HG03060 (cell line): ENCODE measurements around the gene PPT2.
"Not testable (repeated sequence)": the region's sequence is repeated elsewhere in the genome, so short reads cannot be mapped to it uniquely, and the experiment has no call there.

Experiments used
- ATAC-seq: cut with Tn5 transposase; IDR thresholded peaks from one replicate; pipeline ENCODE4 v1.9.1; 2021; ENCODE audit warnings: low read depth, moderate number of reproducible peaks; ENCODE audit not compliant: unreplicated experiment

The PPT2 gene

GRCh38 chr6:32175322-32175710 lies 21.4 kb downstream of the PPT2 start:
- no peak for ATAC-seq

GRCh38 chr6:32175711-32176475 lies 22.0 kb downstream of the PPT2 start, which contains the start of gene AGPAT1:
TSS of gene AGPAT1 (minus strand) at chr6:32176084. CDS start at chr6:32171496, 4,588 bp downstream.
- no peak for ATAC-seq

GRCh38 chr6:32176476-32177182 lies 22.7 kb downstream of the PPT2 start:
- no peak for ATAC-seq

- no peak for ATAC-seq
Measured at GRCh38 chr6:32177183-32177787, 23.3 kb downstream of the PPT2 start.

DNA sequence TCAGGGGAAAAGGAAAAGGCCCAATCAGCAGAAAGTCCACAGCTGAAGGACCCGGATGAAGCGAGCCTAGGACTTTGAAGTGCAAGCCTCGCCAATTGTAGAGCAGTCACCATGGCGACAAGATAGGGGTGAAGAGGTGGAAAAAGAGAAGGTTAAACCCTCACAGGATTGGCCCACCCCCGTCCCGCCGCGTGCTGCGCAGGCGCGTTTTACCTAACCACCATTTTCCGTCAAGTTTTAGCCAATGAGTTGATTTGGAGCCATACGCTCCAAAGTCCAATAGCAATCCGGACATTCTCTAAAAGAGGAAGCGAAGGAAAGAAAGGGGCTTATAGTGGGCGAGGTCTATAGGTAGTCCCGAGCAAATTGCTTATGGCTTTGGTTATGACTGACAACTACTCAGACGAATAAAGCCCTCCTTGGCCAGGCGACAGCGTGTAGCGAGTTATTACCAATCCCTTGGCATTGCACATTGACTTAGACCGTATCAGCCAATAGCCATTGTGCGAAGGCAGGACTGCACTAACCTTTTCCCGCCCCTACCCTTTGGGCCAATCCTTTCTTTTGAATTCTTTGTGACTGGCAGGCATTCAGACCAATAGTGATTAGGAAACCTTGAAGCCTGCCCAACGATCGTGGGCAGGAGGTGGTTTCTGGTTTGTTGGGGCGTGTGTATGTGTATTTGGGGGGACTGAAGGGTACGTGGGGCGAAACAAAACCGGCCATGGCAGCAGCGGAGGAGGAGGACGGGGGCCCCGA lies 24.0 kb downstream of the PPT2 start, which contains the start of gene RNF5:
RNF5 (plus strand) TSS at position 618 of the 759 bp plus-strand sequence; CDS start at position 725, 107 bp downstream.
- peak; percentile 86 for ATAC-seq

- ATAC-seq = no peak
Measured at GRCh38 chr6:32178547-32179440, 24.9 kb downstream of the PPT2 start.

DNA sequence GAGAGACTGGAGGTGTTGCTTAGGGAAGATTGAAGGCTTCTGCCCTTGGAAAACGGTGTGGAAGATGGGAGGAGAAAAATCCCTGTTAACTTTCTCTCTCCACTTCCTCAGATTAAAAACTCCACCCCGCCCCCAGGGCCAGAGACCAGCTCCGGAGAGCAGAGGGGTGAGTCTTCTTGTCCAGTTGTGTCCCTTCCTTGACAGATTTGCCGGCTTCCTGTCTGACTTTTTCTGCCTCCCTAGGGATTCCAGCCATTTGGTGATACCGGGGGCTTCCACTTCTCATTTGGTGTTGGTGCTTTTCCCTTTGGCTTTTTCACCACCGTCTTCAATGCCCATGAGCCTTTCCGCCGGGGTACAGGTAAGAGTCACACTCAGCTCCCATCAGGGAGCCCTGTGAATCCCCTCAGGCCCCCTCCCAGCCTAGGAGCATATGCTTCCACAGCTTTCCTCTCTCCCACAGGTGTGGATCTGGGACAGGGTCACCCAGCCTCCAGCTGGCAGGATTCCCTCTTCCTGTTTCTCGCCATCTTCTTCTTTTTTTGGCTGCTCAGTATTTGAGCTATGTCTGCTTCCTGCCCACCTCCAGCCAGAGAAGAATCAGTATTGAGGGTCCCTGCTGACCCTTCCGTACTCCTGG lies 25.9 kb downstream of the PPT2 start:
- ATAC-seq = no peak

GRCh38 chr6:32181148-32181702 lies 27.3 kb downstream of the PPT2 start:
- no peak for ATAC-seq

GRCh38 chr6:32181915-32182529 lies 28.1 kb downstream of the PPT2 start:
- no peak for ATAC-seq

DNA sequence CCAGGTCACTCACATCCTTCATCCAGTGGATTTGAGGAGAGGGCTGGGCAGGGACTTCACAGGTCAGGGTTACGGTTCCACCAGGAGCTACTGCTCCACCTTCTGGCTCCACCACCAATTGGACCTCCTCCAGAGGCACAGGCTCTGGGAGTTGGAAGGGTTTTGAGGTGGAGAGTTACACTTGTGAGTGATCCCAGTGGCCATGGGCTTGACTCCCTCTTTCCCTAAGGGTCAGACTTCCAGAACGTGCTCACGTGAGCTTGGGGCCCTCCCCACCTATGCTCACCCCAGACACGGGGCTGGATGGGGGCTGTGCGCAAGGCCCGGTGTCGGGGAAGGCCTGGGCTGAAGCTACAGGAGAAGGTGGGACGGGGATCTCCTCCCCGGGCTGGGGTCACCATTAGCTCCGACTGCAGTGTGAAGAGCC lies 28.6 kb downstream of the PPT2 start:
- no peak for ATAC-seq

- ATAC-seq = no peak
Measured at GRCh38 chr6:32183030-32183429, 29.1 kb downstream of the PPT2 start.

- ATAC-seq = no peak
Measured at GRCh38 chr6:32183483-32184083, 29.6 kb downstream of the PPT2 start.

DNA sequence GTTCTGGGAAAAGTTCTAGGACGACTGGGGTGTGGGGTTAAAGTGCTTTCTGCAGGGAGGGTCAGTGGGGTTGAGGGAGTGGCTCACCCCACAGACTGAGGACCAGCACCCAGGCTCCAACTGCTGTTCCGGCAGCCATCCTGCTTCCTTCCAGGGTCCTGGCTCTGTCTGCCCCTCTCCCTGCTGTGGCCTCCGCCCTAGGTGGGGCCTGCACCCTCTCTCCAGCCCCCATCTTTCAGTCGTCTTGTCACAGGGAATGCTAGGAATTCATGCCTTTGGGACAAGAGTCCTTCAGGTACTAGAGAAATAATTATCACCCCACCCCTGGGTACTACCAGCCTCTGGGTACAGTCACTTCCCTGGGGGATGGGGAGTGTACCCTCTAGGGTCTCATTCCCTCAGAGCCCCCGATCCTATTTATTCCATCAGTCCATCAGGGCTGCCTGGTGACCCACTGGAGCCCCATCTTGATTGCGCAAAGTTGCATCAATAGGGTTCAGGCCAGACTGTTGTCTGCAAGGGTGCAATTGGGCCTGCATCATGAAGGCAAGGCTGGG lies 30.2 kb downstream of the PPT2 start, which contains the start of gene AGER:
AGER (minus strand) TSS at position 170 of the 557 bp plus-strand sequence; CDS start at position 139, 31 bp downstream.
- no peak for ATAC-seq

- ATAC-seq = not testable (repeated sequence)
Measured at GRCh38 chr6:32185681-32186131, 31.8 kb downstream of the PPT2 start.

DNA sequence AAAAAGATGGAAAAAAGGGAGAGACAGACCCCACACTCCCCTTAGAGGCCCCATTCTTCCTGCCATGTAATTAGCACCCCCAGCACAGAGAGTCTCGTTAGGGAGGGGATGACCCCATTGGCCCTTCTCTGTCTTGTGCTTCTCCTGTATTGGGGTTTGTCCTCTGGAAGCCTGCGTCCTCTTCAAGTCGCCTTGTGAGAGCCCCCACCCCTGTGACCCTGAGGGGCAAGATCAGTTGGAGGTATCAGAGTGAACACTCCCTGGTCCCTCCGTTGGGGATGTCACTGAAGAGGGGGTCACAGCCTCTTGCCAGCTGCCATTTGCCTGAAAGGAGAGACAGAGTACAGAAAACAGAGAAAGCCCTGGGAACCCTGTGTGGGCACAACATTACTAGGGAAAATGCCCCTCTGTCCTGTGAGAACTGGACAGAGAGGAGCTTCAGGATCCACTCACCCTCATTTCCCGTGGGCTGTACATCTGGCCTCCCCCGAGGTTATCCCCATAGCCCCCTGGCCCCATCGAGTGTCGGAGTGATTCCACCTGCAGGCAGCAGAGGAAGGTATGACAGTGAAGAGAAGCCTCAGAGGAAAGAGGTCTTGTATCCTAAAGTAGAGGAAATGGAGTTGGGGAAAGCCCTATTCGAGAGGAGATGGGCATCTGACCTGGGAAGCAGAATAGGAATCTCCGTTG lies 32.4 kb downstream of the PPT2 start:
- ATAC-seq = not testable (repeated sequence)

DNA sequence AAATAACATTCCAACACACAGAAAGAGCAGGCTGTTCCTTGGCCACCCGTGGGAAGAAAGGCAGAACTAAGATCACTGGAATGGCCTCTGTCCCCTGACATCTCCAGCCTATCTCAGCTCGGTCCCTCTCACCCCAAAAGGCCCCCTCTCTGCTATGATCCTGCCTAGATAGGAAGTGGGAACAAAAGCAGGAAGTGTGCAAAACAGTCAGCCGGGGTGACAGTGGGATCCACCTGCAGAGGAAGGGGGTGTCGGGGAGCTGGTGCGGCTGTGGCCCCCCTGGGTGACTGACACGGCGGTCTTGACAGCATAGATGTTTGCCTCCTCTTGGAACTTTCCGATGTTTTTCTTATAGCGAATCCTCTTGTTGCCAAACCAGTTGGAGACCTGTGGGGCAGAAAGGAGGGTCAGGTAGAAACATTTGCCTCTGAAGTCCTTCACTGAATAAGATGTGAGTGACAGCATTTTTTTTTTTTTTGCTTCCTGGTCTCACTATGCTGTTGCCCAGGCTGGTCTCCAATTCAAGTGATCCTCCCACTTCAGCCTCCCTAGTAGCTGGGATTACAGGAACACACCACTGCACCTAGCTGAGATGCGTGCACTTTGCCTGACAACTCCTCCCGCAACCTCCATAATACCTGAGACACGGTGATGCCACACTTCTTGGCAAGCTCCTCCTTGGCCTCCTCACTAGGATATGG lies 33.2 kb downstream of the PPT2 start:
- no peak for ATAC-seq
